A172 (cell line): ENCODE data around the gene TRIM29. TPM values are rescaled to one million over a fixed set of nuclear protein-coding genes. Genes with fewer than 3 reads are reported as not detected.

Source experiments
- DNase-seq: peaks from one replicate; pipeline ENCODE4 v3.0.0-alpha.2; 2015; ENCODE audit warnings: low spot score
- total RNA-seq: library from RNA; depleted of rRNA; stranded (reverse); fragments of >200 nt; shearing (Covaris generic); gene quantifications from 2 replicates; pipeline ENCODE4 v1.2.3, GENCODE V29; 2014

The TRIM29 gene
- total RNA-seq, 1 experiment from 2014 or later = 3.0 TPM

DNA sequence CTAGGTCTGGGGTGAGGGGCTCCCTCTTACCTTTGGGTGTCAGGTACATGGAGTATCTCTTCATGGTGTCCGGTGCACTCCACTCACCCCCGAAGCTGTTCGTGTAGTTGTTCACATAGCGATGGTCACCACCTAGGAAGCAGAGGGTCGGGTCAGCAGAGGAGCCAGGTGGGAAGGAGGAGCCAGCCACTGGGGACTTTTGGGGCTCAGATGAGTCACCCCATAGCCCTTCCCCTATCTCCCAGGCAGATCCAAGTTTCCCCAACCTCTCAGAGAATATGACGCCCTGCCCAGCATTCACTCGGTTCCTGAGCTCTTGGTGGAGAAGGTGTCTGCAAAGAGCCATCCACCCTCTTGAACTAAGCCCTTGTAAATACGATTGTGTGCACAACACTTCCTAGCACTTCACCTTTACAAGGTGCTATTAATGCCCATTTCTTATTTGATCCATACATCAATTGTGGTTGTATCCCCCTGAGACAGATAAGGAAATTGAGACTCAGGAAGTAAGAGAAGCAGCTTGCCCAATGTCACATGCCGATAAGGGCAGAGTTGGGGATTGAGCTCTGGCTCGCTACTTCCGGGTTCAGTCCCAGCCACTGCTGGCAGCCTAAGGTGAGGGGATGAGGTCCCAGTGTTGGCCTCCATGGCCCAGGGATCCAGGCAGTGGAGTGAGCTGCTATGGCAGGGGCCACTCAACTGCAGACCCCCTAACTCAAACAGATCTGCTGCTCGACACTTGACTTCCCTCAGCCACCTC, 14.8 kb downstream of the TRIM29 start:
- peak; percentile 36 for DNase-seq

DNA sequence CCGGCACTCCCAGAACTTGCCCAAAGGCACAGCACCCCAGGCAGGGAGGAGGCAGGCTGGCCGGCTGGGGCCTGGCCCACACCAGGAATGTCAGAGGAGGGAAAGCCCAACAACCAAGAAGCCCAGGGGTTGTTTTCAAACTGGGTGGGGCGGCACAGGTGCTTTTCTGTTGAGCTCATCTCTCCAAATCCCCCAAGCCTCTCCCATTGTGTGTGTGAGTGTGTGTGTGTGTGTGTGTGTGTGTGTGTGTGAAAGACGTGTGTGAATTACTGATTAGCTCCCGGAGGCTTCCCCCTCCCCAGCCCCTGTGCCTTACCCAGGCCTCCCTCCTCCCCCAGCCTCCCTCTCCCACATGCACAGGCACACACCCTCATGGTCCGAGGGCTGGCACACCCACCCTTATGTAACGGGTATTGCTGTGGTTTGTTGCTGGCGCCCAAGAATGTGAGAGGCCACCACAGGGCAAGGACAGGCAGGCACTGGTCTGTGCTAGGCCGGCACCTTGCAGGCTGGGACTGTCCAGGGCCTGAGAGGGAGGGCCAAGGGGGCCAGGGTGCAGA, 15.9 kb downstream of the TRIM29 start:
- DNase-seq = peak; percentile 63

GRCh38 chr11:120121336-120121735, 16.6 kb downstream of the TRIM29 start:
- peak; percentile 15 for DNase-seq

DNA sequence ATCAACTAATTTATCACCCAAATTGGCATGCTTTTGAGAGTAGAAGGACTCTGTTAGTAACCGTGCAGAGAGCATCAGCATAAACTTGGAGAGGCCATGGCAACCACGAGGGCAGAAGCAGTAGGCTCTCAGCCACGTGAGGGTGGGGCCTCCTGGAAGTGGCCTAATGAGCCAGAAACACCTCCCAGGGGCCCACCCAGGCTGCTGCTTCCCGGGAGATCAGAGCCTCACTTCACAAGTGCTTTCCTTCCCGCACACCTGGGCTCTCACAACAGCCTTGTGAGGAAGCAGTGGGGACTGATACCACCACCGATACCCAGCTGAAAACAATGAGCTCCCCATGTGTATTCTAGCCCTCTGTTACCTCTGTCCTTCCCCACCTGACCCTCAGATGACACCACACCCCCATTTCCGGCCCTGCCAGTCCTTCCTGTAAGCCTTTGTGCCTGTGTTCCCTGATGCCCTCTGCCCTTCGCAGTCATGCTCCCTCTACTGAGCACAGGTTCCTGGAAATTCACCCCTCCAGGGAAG, 17.0 kb downstream of the TRIM29 start:
- no peak for DNase-seq

DNA sequence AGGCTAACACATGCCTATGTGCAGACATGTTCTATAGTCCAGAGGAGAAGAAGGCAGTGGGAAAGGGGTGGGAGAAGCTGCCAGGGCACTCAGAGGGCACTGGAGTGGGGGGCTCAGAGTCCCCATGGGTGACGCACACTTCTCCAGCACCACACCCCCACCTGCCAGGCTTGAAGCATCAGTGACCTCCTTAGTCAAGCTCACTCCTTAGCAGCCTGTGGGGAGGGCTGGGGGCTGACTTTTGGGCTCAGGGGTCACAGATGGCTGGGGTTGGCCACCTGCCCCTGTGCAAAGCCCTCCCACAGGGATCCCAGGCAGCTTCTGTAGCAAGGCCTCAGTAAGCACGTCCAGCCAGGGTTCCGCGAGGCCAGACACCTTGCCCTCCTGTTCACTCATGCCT, 18.8 kb downstream of the TRIM29 start:
- no peak for DNase-seq

- no peak for DNase-seq
Observed at GRCh38 chr11:120117991-120118390, 19.9 kb downstream of the TRIM29 start.

GRCh38 chr11:120116966-120117365, 20.9 kb downstream of the TRIM29 start:
- no peak for DNase-seq

GRCh38 chr11:120115272-120116000, 22.5 kb downstream of the TRIM29 start:
- no peak for DNase-seq

- DNase-seq = no peak
Observed at GRCh38 chr11:120112174-120112796, 25.6 kb downstream of the TRIM29 start.

GRCh38 chr11:120109531-120109930, 28.4 kb downstream of the TRIM29 start:
- no peak for DNase-seq

DNA sequence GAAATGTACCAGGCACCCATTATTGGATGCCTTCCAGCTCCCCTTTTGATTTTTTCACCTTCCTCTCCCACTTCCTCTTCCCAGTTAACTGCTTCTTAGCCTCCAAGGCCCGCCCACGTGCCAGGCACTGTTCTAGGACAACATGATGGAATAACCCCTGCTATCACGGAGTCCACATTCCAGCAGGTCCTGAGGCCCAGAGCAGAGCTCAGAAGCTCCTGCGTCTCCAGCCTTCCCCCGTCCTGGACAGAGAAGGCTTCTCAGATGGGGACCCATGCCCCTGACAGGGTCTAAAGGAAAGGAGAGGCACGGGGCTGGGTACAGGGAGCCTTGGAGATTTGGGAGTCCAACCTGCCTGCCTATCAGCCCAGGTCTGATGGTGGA, 29.1 kb downstream of the TRIM29 start:
- DNase-seq = no peak

- DNase-seq = peak; percentile 21
Observed at GRCh38 chr11:120108154-120108784, 29.6 kb downstream of the TRIM29 start.

GRCh38 chr11:120107692-120108091, 30.2 kb downstream of the TRIM29 start:
- DNase-seq = no peak

GRCh38 chr11:120106354-120107150, 31.4 kb downstream of the TRIM29 start:
- no peak for DNase-seq

GRCh38 chr11:120105576-120105975, 32.3 kb downstream of the TRIM29 start:
- DNase-seq = no peak

DNA sequence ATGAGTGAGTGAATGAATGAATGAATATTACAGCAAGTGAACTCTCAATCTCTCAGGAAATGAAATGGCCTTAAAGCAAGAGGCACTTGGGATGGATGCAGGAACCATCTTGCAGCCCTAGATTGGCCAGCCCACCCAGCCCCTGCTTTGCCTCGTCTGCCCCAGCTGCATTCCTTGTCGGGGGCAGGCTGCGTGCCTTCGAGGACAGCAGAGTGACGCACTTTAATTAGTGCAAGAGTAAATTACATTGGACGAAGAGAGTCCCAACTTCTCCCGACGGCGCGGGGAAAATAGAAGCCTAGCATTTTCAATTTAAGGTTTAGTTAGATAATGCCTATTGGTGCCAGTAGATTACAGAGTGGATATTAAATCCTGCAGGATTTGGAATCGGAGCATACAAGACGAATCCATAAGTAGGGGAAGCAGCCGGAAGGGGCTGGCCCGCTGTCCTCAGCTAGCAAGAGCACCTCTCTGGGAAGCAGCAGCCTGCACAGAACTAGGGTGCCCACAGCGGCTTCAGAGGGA, 33.8 kb downstream of the TRIM29 start:
- no peak for DNase-seq

GRCh38 chr11:120102864-120103122, 35.1 kb downstream of the TRIM29 start:
- no peak for DNase-seq

GRCh38 chr11:120102050-120102863, 35.7 kb downstream of the TRIM29 start:
- no peak for DNase-seq

GRCh38 chr11:120098503-120099020, 39.4 kb downstream of the TRIM29 start:
- DNase-seq = no peak
